ENCODE measurements around the gene NKD1. TPM values are rescaled to one million over a fixed set of nuclear protein-coding genes. Genes with fewer than 3 reads are reported as not detected.

The NKD1 gene
- polyA plus RNA-seq, 1 experiment = not detected

- CTCF ChIA-PET = interaction anchor here (2.9 kb wide), 1 partner anchor 15 kb away, joined by 25 read pairs; no protein-coding TSS in a partner anchor
Measured at GRCh38 chr16:50680556-50680893, 132.3 kb downstream of the NKD1 start.

GRCh38 chr16:50681021-50681885 is 133.1 kb downstream of the NKD1 start, which contains the start of gene SNX20:
Gene SNX20 (minus strand): TSS chr16:50681312. CDS start chr16:50677526, 3,786 bp downstream.
- DNase-seq (ENCODE audit: low read depth, low spot score) = no peak
- TF ChIP-seq CTCF (IDR thresholded peaks at IDR 0.05; ENCODE audit: low read depth, low read length) = no peak
- ChIA-PET CTCF (interaction anchor here (1.0 to 2.2 kb wide), 2 partner anchors 10 to 16 kb away, joined by 4 to 5 read pairs; no protein-coding TSS in a partner anchor), POLR2A (no interaction called here)
- Histone ChIP-seq H3K27me3 (ENCODE audit: control insufficient read depth, insufficient read depth, low read length) (no peaks in the 10 kb centered on the region), H3K4me3 (ENCODE audit: low read depth, low read length) (no peak within 1 kb of the TSS), H3K27ac (ENCODE audit: low read depth, low read length) (no peak within 1 kb of the TSS), H3K9me3 (ENCODE audit: control insufficient read depth, insufficient read depth, low read length) (no peaks in the 10 kb centered on the region)

More at GRCh38 chr16:50680556-50680893, 132.3 kb downstream of the NKD1 start:
- Histone ChIP-seq H3K27ac (ENCODE audit: low read depth, low read length) (no peak overlapping the region), H3K27me3 (ENCODE audit: control insufficient read depth, insufficient read depth, low read length) (no peaks in the 10 kb centered on the region), H3K4me3 (ENCODE audit: low read depth, low read length) (no peak overlapping the region), H3K9me3 (ENCODE audit: control insufficient read depth, insufficient read depth, low read length) (no peaks in the 10 kb centered on the region)
- no peak for DNase-seq (ENCODE audit: low read depth, low spot score)
- no peak for TF ChIP-seq CTCF (IDR thresholded peaks at IDR 0.05; ENCODE audit: low read depth, low read length)
- POLR2A ChIA-PET = no interaction called here

GRCh38 chr16:50683689-50684374 is 135.6 kb downstream of the NKD1 start:
- CTCF ChIA-PET = no interaction called here
- Histone ChIP-seq H3K4me3 (ENCODE audit: low read depth, low read length) (no peak overlapping the region), H3K27me3 (ENCODE audit: control insufficient read depth, insufficient read depth, low read length) (no peaks in the 10 kb centered on the region), H3K9me3 (ENCODE audit: control insufficient read depth, insufficient read depth, low read length) (no peaks in the 10 kb centered on the region), H3K27ac (ENCODE audit: low read depth, low read length) (no peak overlapping the region)
- no peak for TF ChIP-seq CTCF (IDR thresholded peaks at IDR 0.05; ENCODE audit: low read depth, low read length)
- no peak for DNase-seq (ENCODE audit: low read depth, low spot score)
- POLR2A ChIA-PET = no interaction called here

- Histone ChIP-seq H3K4me3 (ENCODE audit: low read depth, low read length) (no peak overlapping the region), H3K9me3 (ENCODE audit: control insufficient read depth, insufficient read depth, low read length) (no peaks in the 10 kb centered on the region), H3K27me3 (ENCODE audit: control insufficient read depth, insufficient read depth, low read length) (no peaks in the 10 kb centered on the region), H3K27ac (ENCODE audit: low read depth, low read length) (no peak overlapping the region)
- DNase-seq (ENCODE audit: low read depth, low spot score) = no peak
- ChIA-PET CTCF (interaction anchor here (1.1 kb wide), 1 partner anchor 20 kb away, joined by 6 read pairs; no protein-coding TSS in a partner anchor), POLR2A (no interaction called here)
- TF ChIP-seq CTCF (IDR thresholded peaks at IDR 0.05; ENCODE audit: low read depth, low read length) = no peak
Measured at GRCh38 chr16:50684823-50685461, 136.7 kb downstream of the NKD1 start.
